ENCODE data around the gene IL9. TPM values are rescaled to one million over a fixed set of nuclear protein-coding genes. Genes with fewer than 3 reads are reported as not detected.

IL9 gene
- total RNA-seq, result not detected
- polyA plus RNA-seq, result not detected
- long read RNA-seq, donor 1, result 0 reads
- long read RNA-seq, donor 2, result 0 reads
- long read RNA-seq, donor 3, result 0 reads

DNA sequence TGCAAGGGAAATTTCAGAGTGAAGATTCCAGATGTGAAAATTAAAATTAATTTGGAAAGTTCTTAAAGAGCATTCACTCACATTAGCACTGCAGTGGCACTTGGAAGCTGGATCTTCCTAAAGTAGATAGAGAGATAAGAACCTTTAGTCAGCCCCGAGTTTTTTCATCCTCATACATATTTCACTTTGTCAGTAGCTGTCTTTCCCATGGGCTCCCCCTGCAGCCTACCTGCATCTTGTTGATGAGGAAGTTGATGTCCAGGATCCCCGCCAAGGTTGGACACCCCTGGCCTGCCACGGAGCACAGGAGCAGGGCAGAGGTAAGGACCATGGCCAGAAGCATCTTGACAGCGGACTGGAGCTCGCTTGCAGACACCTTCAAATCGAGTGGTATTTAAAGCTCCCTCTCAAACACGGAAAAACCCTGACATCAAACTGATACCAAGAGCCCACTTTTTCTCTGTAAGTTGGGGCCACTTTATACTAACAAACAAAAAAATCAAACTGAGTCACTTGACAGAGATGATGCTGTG, at the start of gene IL9:
IL9 (minus strand) TSS at position 368 of the 533 bp plus-strand sequence; CDS start at position 343, 25 bp downstream.
- ATAC-seq (no peak), DNase-seq (no peak)
- Histone ChIP-seq H3K27ac (no peak within 1 kb of the TSS), H3K4me1 (peaks cover 0 to 6% (median 0%) of the 10 kb centered on the region in 12 donors), H3K27me3 (peaks cover 0 to 46% (median 7%) of the 10 kb centered on the region in 9 donors), H3K36me3 (no peaks in the 10 kb centered on the region), H3K4me3 (no peak within 1 kb of the TSS), H3K9me3 (no peaks in the 10 kb centered on the region)
- intact Hi-C loops (cut with DNase I), result no loop called here
- 29 to 33% (median 33%) methylated on average over 7 of the region's 7 CpGs for WGBS, 4 donors
- no peak for TF ChIP-seq POLR2A (IDR thresholded peaks at IDR 0.05)
- TF ChIP-seq, protein P1, sequence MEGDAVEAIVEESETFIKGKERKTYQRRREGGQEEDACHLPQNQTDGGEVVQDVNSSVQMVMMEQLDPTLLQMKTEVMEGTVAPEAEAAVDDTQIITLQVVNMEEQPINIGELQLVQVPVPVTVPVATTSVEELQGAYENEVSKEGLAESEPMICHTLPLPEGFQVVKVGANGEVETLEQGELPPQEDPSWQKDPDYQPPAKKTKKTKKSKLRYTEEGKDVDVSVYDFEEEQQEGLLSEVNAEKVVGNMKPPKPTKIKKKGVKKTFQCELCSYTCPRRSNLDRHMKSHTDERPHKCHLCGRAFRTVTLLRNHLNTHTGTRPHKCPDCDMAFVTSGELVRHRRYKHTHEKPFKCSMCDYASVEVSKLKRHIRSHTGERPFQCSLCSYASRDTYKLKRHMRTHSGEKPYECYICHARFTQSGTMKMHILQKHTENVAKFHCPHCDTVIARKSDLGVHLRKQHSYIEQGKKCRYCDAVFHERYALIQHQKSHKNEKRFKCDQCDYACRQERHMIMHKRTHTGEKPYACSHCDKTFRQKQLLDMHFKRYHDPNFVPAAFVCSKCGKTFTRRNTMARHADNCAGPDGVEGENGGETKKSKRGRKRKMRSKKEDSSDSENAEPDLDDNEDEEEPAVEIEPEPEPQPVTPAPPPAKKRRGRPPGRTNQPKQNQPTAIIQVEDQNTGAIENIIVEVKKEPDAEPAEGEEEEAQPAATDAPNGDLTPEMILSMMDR (IDR thresholded peaks at IDR 0.05), result no peak

DNA sequence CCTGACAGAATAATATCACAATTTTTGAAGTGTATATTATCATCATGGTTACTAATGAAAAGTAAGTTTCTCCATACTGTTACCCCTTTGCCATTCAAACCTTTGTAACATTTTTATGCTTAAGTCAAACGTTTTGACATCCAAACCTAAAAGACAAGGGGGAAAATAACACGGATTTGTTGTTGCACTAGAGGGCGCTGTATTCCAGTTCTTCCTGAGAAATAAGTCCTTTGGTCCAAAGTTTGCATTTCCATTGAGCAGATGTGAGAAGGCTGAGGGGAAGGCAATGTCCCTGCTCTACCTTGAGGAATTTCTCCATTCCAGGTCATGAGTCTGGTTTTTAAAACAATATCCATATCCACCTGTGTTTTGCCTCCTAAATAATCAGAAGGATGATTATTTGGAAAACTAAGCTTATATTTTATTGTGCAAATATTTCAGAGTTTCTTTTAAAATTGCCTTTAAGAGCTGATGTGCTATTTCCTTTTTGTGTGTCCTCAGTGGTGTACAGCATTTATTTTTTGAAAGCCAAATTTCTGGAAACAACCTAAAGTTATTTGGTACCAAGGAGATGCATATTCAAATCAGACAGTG, 49.4 kb upstream of the IL9 start:
- TF ChIP-seq, protein P1 (IDR thresholded peaks at IDR 0.05), result peak; percentile 61 to 87 (median 80)
- TF ChIP-seq POLR2A (IDR thresholded peaks at IDR 0.05), result no peak
- ATAC-seq, result peak in 3 of 4 donors; percentile 46 to 59 (median 58)
- no peak overlapping the region for H3K27ac ChIP-seq
- intact Hi-C loops (cut with DNase I), result loop anchor here (1.0 to 10.0 kb wide), 15 partner anchors 56 to 268 kb away; no protein-coding TSS in a partner anchor
- no peaks in the 10 kb centered on the region for H3K4me1 ChIP-seq
- H3K9me3 ChIP-seq, result no peaks in the 10 kb centered on the region
- peak in 4 of 5 donors; percentile 28 to 56 (median 41) for DNase-seq
- H3K27me3 ChIP-seq, result peaks cover 0 to 11% (median 0%) of the 10 kb centered on the region in 9 donors
- no peak overlapping the region for H3K4me3 ChIP-seq
- H3K36me3 ChIP-seq, result no peaks in the 10 kb centered on the region
- 0 to 2% (median 0%) methylated on average over 3 of the region's 3 CpGs for WGBS, 4 donors

GRCh38 chr5:135944564-135944963, 48.9 kb upstream of the IL9 start:
- no peak overlapping the region for H3K4me3 ChIP-seq
- H3K27me3 ChIP-seq, result peaks cover 0 to 13% (median 0%) of the 10 kb centered on the region in 9 donors
- TF ChIP-seq, protein P1 (IDR thresholded peaks at IDR 0.05), result no peak
- TF ChIP-seq POLR2A (IDR thresholded peaks at IDR 0.05), result no peak
- H3K9me3 ChIP-seq, result no peaks in the 10 kb centered on the region
- H3K36me3 ChIP-seq, result no peaks in the 10 kb centered on the region
- intact Hi-C loops (cut with DNase I), result loop anchor here in 8 of 10 donors (1.0 to 10.0 kb wide), 11 partner anchors 56 to 268 kb away; no protein-coding TSS in a partner anchor
- H3K27ac ChIP-seq, result no peak overlapping the region
- H3K4me1 ChIP-seq, result no peaks in the 10 kb centered on the region
- ATAC-seq (no peak), DNase-seq (no peak)

- Histone ChIP-seq H3K36me3 (no peaks in the 10 kb centered on the region), H3K27me3 (peaks cover 0 to 17% (median 0%) of the 10 kb centered on the region in 9 donors), H3K4me3 (no peak overlapping the region), H3K9me3 (no peaks in the 10 kb centered on the region), H3K4me1 (no peaks in the 10 kb centered on the region), H3K27ac (no peak overlapping the region)
- ATAC-seq (no peak), DNase-seq (no peak)
- TF ChIP-seq, protein P1 (IDR thresholded peaks at IDR 0.05), result no peak
- no peak for TF ChIP-seq POLR2A (IDR thresholded peaks at IDR 0.05)
- WGBS, 4 donors, result 60 to 68% (median 62%) methylated on average over 3 of the region's 3 CpGs
- intact Hi-C loops (cut with DNase I), result loop anchor here in 7 of 10 donors (5.0 to 10.0 kb wide), 4 partner anchors 140 to 270 kb away; no protein-coding TSS in a partner anchor
These were observed 46.6 kb upstream of the IL9 start for GRCh38 chr5:135942202-135942771.
